ENCODE measurements around the gene NYAP2.

NYAP2 gene

DNA sequence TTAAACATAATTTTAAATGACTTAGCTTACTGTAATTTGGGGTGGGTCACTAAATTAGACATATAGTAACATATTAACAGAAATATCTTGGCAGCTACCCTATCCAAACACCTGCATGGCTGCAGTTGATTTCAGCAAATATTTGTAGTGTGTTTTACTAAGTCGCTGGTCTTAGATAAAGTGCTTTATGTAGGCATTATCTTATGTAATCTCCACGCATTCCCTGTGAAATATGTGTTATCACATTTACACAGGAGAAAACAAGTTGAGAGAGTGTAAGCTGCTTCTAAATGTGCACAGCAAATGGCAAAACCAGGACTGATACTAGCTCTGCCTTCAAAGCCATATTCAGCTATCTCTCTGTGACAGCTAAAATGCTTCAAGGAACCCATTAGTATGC lies 72.0 kb downstream of the NYAP2 start:
- H3K27ac ChIP-seq = no peak overlapping the region
- no peak for TF ChIP-seq ZFX (IDR thresholded peaks at IDR 0.05)
- TF ChIP-seq CTCF (conservative IDR thresholded peaks at IDR 0.05) = no peak

- TF ChIP-seq ZFX (IDR thresholded peaks at IDR 0.05) (no peak), CTCF (conservative IDR thresholded peaks at IDR 0.05) (no peak)
- H3K27ac ChIP-seq = no peak overlapping the region
Measured at GRCh38 chr2:225472161-225472560, 72.7 kb downstream of the NYAP2 start.

GRCh38 chr2:225479386-225479785 lies 79.9 kb downstream of the NYAP2 start:
- H3K27ac ChIP-seq = no peak overlapping the region
- TF ChIP-seq CTCF (conservative IDR thresholded peaks at IDR 0.05) (no peak), ZFX (IDR thresholded peaks at IDR 0.05) (no peak)

DNA sequence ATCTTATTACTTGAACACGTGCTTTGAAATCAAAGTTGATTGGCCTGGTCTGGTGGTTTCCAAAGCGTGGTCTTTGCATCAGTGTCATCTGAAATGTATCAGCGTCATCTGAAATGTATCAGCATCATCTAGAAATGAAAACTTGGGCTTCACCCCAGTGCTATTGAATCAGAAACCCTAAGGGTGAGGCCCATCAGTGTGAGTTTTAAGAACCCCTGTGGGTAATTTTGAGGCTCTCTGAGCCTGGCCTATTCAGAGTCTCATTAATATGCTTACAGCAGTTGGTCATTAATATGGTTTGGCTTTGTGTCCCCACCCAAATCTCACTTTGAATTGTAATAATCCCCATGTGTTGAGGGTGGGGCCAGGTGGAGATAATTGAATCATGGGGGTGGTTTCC lies 85.2 kb downstream of the NYAP2 start:
- TF ChIP-seq ZFX (IDR thresholded peaks at IDR 0.05) (no peak), CTCF (conservative IDR thresholded peaks at IDR 0.05) (no peak)
- no peak overlapping the region for H3K27ac ChIP-seq

GRCh38 chr2:225486236-225486635 lies 86.7 kb downstream of the NYAP2 start:
- no peak for TF ChIP-seq CTCF (conservative IDR thresholded peaks at IDR 0.05)
- no peak for TF ChIP-seq ZFX (IDR thresholded peaks at IDR 0.05)
- no peak overlapping the region for H3K27ac ChIP-seq

DNA sequence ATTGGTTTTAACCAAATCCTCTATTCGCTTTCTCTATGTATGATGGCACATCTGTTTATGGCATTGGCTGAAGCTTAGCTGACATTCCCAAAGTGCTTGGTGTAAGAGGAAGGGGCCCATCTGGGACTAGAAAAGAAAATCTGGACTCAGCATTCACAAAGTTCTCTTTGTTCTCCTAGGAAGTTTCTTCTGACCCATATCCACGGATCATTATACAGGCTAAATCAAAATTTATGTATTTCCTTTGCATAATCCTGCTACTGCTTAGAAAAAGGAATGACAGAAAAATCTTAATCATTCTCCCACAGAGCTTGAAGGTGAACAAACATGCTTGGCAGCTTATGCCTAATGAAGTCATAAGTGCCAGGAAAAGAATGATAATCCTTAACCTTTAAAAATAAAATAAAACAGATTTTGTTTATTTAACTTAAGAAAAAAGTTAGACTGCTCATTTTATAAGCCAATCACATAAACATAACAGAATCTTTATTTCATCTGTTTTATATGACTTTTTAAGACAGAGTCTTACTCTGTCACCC lies 88.4 kb downstream of the NYAP2 start:
- TF ChIP-seq ZFX (IDR thresholded peaks at IDR 0.05) (no peak), CTCF (conservative IDR thresholded peaks at IDR 0.05) (no peak)
- H3K27ac ChIP-seq = no peak overlapping the region

GRCh38 chr2:225488743-225489142 lies 89.2 kb downstream of the NYAP2 start:
- H3K27ac ChIP-seq = no peak overlapping the region

More at GRCh38 chr2:225488743-225489142, 89.2 kb downstream of the NYAP2 start:
- no peak for TF ChIP-seq CTCF (conservative IDR thresholded peaks at IDR 0.05)
- TF ChIP-seq ZFX (IDR thresholded peaks at IDR 0.05) = no peak
